ENCODE results near the gene AOPEP.
"Not testable (repeated sequence)": the region's sequence is repeated elsewhere in the genome, so short reads cannot be mapped to it uniquely, and the experiment has no call there.

Gene AOPEP

GRCh38 chr9:94921656-94922055 lies 195.2 kb downstream of the AOPEP start:
- DNase-seq = no peak

- DNase-seq = no peak
These were observed 195.7 kb downstream of the AOPEP start for GRCh38 chr9:94922098-94922607.

DNA sequence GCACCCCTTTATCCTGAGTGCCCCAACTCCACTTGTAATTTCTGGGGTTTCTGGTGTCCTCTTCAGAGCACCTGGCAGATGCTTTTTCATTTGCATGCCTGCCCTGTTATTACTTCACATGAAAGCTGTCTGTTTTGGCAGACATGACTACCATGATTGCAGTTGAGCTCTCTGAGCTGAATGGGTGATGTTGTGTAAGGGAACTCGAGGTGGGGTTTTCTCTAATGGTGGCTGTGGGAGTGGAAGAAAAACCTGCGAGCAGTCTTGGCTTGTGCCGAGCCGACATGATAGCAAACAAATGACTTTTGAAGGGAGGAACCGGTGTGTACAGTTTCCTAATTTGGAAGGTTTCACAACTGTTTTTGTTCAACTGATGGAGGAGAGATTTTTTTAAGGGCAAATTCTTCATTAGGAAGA lies 196.2 kb downstream of the AOPEP start:
- DNase-seq = no peak

DNA sequence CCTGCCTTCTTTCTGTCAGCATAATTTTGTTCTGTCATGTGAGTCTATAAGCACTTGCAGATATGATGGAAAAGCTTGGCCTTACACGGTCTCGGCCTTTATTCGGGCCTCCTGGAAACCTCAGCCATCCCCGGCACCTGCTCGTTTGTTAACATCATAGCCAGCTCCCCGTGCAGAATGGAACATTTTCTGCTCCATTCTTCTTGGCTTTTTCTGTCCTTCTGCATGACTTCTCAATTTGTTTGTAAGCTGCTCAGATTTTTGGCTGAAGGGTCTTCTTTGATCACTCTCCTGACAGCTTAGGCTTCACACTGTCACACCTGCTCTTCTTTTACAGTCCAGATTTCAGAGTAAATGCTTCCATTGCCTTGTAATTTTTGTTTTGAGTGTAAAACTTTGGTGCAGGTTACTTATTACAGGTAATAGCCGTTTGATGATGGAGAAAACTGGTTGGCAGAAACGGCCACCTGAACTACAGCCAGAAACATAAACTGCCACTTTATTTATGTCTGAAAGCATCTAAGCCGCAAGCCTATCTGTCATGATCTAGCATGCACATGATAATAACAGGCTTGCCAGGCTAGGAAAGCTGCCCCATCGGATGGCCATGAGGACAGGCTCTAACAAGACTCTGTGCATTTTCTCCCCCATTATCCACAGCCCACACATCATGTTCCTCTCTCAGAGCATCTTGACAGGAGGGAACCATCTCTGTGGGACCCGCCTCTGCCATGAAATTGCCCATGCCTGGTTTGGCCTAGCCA lies 197.0 kb downstream of the AOPEP start:
- DNase-seq = no peak

- no peak for DNase-seq
These were observed 199.4 kb downstream of the AOPEP start for GRCh38 chr9:94925751-94926430.

- DNase-seq = no peak
These were observed 199.9 kb downstream of the AOPEP start for GRCh38 chr9:94926431-94926800.

GRCh38 chr9:94927048-94927761 lies 200.7 kb downstream of the AOPEP start:
- no peak for DNase-seq

GRCh38 chr9:94927762-94928670 lies 201.5 kb downstream of the AOPEP start:
- no peak for DNase-seq

- no peak for DNase-seq
These were observed 202.3 kb downstream of the AOPEP start for GRCh38 chr9:94928691-94929368.

GRCh38 chr9:94929369-94929756 lies 202.9 kb downstream of the AOPEP start:
- DNase-seq = no peak

GRCh38 chr9:94931036-94931633 lies 204.6 kb downstream of the AOPEP start:
- DNase-seq = no peak

GRCh38 chr9:94931740-94932139 lies 205.2 kb downstream of the AOPEP start:
- no peak for DNase-seq

- DNase-seq = no peak
These were observed 206.4 kb downstream of the AOPEP start for GRCh38 chr9:94932652-94933510.

DNA sequence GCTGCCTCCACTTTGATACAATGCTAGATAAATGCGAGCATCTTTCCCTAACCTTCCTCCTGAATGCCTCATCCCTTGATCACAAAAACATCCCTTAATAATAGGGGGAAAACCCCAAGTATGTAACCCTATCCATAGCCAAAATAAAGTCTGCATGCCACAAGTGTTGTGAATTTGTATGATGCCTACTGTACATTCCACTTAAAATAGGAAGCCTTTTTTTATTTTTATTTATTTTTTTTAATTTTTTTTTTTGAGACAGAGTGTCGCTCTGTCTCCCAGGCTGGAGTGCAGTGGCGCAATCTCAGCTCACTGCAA lies 207.0 kb downstream of the AOPEP start:
- no peak for DNase-seq

- no peak for DNase-seq
These were observed 208.4 kb downstream of the AOPEP start for GRCh38 chr9:94934816-94935328.

DNA sequence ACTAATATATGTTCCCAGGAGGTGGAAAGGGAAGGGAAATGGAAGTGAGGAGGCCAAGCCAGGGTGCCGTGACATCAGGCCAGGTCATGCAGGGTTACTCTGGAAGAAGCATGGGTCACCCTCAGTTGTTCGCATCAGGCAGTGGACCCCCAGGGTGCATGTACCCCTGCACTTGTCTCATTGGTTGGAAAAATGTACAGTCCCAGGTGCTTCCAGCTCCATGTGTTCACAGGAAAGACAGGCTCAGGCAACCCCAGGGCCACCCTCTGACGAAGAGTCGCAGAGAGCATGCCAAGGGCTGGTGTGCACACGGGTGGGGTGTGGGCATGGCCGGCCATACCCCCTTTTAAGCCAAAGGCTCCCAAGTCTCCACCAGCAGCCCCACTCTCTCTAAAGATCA lies 208.9 kb downstream of the AOPEP start:
- no peak for DNase-seq

DNA sequence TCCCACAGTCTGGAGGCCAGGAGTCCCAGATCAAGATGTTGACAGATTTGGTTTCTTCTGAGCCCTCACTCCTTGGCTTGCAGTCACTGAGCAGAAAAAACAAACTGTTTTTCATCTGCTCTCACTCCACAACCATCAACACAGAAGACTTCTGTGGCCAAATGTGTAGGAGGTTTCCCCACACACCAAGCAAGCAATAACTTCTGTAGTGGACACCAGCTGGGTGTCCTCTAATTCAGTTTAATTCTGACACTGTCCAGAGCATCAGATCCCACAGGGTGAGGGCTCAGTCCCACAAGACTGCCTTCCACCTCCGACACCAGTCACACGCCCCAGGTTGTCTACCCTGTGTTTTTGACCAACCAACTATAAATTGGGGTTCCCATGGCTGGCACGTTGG lies 209.9 kb downstream of the AOPEP start:
- no peak for DNase-seq

- no peak for DNase-seq
These were observed 210.9 kb downstream of the AOPEP start for GRCh38 chr9:94937214-94937903.

DNA sequence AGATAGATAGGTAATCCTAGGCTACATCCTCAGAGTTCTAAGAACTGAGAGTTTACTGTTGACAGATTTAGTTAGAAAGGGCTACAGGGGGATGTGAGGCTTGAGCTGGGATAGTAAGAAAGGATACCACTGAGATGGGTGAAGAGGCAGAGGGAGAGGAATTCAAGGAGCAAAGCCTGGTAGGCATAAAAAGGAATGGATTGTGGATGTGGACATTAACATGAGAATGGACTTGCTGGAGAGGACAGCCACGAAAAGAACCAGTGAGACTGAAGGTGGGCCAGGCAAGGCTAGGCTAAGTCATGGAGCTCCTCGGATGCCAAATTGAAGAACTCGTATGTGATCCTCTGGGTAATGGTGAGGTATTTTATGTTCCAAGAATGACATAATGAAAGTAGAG lies 211.9 kb downstream of the AOPEP start:
- no peak for DNase-seq

DNA sequence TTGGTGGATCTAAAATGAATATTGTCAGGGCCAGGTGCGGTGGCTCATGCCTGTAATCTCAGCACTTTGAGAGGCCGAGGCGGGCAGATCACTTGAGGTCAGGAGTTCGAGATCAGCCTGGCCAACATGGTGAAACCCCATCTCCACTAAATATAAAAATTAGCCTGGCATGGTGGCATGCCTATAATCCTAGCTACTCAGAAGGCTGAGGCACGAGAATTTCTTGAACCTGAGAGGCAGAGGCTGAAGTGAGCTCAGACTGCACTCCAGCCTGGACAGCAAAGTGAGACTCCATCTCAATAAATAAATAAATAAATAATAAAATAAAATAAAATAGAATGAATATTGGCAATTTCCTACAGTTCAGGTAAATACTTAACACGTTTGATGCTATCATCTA lies 213.8 kb downstream of the AOPEP start:
- DNase-seq = not testable (repeated sequence)
